WERI-Rb-1 (cell line): ENCODE measurements around the gene ARFIP1.

Experiments
- DNase-seq: peaks from one replicate; pipeline ENCODE4 v3.0.0-alpha.2; 2020
- H3K27ac ChIP-seq: fragments of 250-450 bp; sonication (Bioruptor Pico); 2 replicates; pipeline ENCODE4 v1.5.1; 2020; ENCODE audit warnings: mild to moderate bottlenecking, moderate library complexity
- H3K27me3 ChIP-seq: fragments of 250-450 bp; sonication (Bioruptor Pico); 2 replicates; pipeline ENCODE4 v1.5.1; 2021; ENCODE audit warnings: mild to moderate bottlenecking, low read depth, moderate library complexity; ENCODE audit not compliant: insufficient read depth, severe bottlenecking
- H3K36me3 ChIP-seq: fragments of 250-450 bp; sonication (Bioruptor Pico); 2 replicates; pipeline ENCODE4 v1.5.1; 2020; ENCODE audit warnings: mild to moderate bottlenecking, moderate library complexity
- H3K4me3 ChIP-seq: 2 replicates; pipeline ENCODE4 v1.5.1; 2011; ENCODE audit warnings: low read depth, mild to moderate bottlenecking, control low read depth, low read length
- H3K9me3 ChIP-seq: fragments of 250-450 bp; sonication (Bioruptor Pico); 2 replicates; pipeline ENCODE4 v1.5.1; 2021; ENCODE audit warnings: mild to moderate bottlenecking, moderate library complexity; ENCODE audit not compliant: severe bottlenecking
- CTCF ChIP-seq: IDR thresholded peaks from 2 replicates; pipeline ENCODE4 v1.5.1; 2011; ENCODE audit warnings: low read depth, mild to moderate bottlenecking, control low read depth, inconsistent platforms, low read length

The ARFIP1 gene

GRCh38 chr4:152935631-152936445 lies 156.1 kb downstream of the ARFIP1 start, which contains the start of gene FHDC1:
Gene FHDC1, plus strand, starts transcription at chr4:152936323. Its CDS starts 6,735 bp downstream, at chr4:152943058.
- Histone ChIP-seq H3K27me3 (no peaks in the 10 kb centered on the region), H3K27ac (peak within 1 kb of the TSS; percentile 98)
- DNase-seq: peak; percentile 94

GRCh38 chr4:152936446-152937335 lies 156.9 kb downstream of the ARFIP1 start:
- Histone ChIP-seq H3K27ac (peak overlapping the region; percentile 98), H3K4me3 (peak overlapping the region; percentile 92), H3K36me3 (0 out of 2 replicates have a peak, but pooled peaks cover 3% of the 10 kb centered on the region), H3K27me3 (no peaks in the 10 kb centered on the region), H3K9me3 (no peaks in the 10 kb centered on the region)
- peak; percentile 62 for DNase-seq
- TF ChIP-seq CTCF: no peak

More at GRCh38 chr4:152935631-152936445, 156.1 kb downstream of the ARFIP1 start, which contains the start of gene FHDC1:
- peak within 1 kb of the TSS; percentile 92 for H3K4me3 ChIP-seq
- 0 out of 2 replicates have a peak, but pooled peaks cover 3% of the 10 kb centered on the region for H3K36me3 ChIP-seq
- peak; percentile 22; the same call in 1 of the 2 replicates for TF ChIP-seq CTCF
- H3K9me3 ChIP-seq: no peaks in the 10 kb centered on the region

GRCh38 chr4:152937336-152938236 lies 157.8 kb downstream of the ARFIP1 start:
- no peak for TF ChIP-seq CTCF
- no peak for DNase-seq
- H3K4me3 ChIP-seq: peak overlapping the region; percentile 92
- H3K27me3 ChIP-seq: no peaks in the 10 kb centered on the region
- H3K27ac ChIP-seq: peak overlapping the region; percentile 98
- H3K9me3 ChIP-seq: no peaks in the 10 kb centered on the region
- H3K36me3 ChIP-seq: peaks cover 5% of the 10 kb centered on the region

- no peak for TF ChIP-seq CTCF
- Histone ChIP-seq H3K9me3 (no peaks in the 10 kb centered on the region), H3K4me3 (peak overlapping the region; percentile 92), H3K27ac (no peak overlapping the region), H3K27me3 (no peaks in the 10 kb centered on the region), H3K36me3 (peaks cover 10% of the 10 kb centered on the region)
- DNase-seq: no peak
These were observed 158.6 kb downstream of the ARFIP1 start for GRCh38 chr4:152938237-152938947.
